NCI-H2196 (cell line): ENCODE results near the gene ALG8.
"Not testable (repeated sequence)": the region's sequence is repeated elsewhere in the genome, so short reads cannot be mapped to it uniquely, and the experiment has no call there.

Experiments used
- DNase-seq: peaks from one replicate; lab custom pipeline; 2025; ENCODE audit not compliant: unreplicated experiment; lab: John Stamatoyannopoulos, UW

The ALG8 gene

GRCh38 chr11:78072455-78072854 is 67.0 kb downstream of the ALG8 start:
- DNase-seq: no peak

GRCh38 chr11:78071717-78072116 is 67.7 kb downstream of the ALG8 start:
- no peak for DNase-seq

- no peak for DNase-seq
These were observed 68.8 kb downstream of the ALG8 start for GRCh38 chr11:78070621-78071020.

GRCh38 chr11:78069465-78069864 is 70.0 kb downstream of the ALG8 start:
- DNase-seq: peak; percentile 64

- DNase-seq: no peak
These were observed 71.7 kb downstream of the ALG8 start for GRCh38 chr11:78067704-78068103.

- DNase-seq: no peak
These were observed 73.0 kb downstream of the ALG8 start for GRCh38 chr11:78066471-78066870.

- no peak for DNase-seq
These were observed 74.2 kb downstream of the ALG8 start for GRCh38 chr11:78065203-78065602.

- no peak for DNase-seq
These were observed 75.8 kb downstream of the ALG8 start, which contains the start of gene THRSP for GRCh38 chr11:78063440-78064181. THRSP (plus strand) TSS chr11:78063861; CDS start chr11:78063882, 21 bp downstream.

GRCh38 chr11:78062671-78063070 is 76.8 kb downstream of the ALG8 start:
- DNase-seq: no peak

- DNase-seq: no peak
These were observed 77.5 kb downstream of the ALG8 start for GRCh38 chr11:78061921-78062311.

GRCh38 chr11:78061088-78061920 is 78.1 kb downstream of the ALG8 start:
- DNase-seq: peak; percentile 36

- DNase-seq: no peak
These were observed 78.9 kb downstream of the ALG8 start for GRCh38 chr11:78060533-78060932.

GRCh38 chr11:78059749-78060328 is 79.6 kb downstream of the ALG8 start:
- DNase-seq: not testable (repeated sequence)

- no peak for DNase-seq
These were observed 81.9 kb downstream of the ALG8 start for GRCh38 chr11:78057462-78058055.

GRCh38 chr11:78056093-78056492 is 83.3 kb downstream of the ALG8 start:
- DNase-seq: no peak

- no peak for DNase-seq
These were observed 84.5 kb downstream of the ALG8 start for GRCh38 chr11:78054971-78055370.

- no peak for DNase-seq
These were observed 88.2 kb downstream of the ALG8 start for GRCh38 chr11:78050964-78051831.
